IPS DF 6.9 (cell line): ENCODE results near the gene BBS5.
"Not testable (repeated sequence)": the region's sequence is repeated elsewhere in the genome, so short reads cannot be mapped to it uniquely, and the experiment has no call there.

Source experiments
- DNase-seq: peaks from one replicate; pipeline ENCODE4 v3.0.0-alpha.2; 2013; ENCODE audit warnings: low read depth, low spot score
- H3K27ac ChIP-seq: one replicate; pipeline ENCODE4 v1.5.1; 2013; ENCODE audit warnings: low read length, control low read depth
- H3K27me3 ChIP-seq: 2 replicates; pipeline ENCODE4 v1.6.1; 2013; ENCODE audit warnings: mild to moderate bottlenecking, low read length; ENCODE audit not compliant: control insufficient read depth, insufficient read depth
- H3K36me3 ChIP-seq: 2 replicates; pipeline ENCODE4 v1.6.1; 2013; ENCODE audit warnings: low read length; ENCODE audit not compliant: control insufficient read depth, insufficient read depth
- H3K4me1 ChIP-seq: 2 replicates; pipeline ENCODE4 v1.6.1; 2013; ENCODE audit warnings: low read length; ENCODE audit not compliant: control insufficient read depth, insufficient read depth
- H3K4me3 ChIP-seq: 2 replicates; pipeline ENCODE4 v1.5.1; 2013; ENCODE audit warnings: mild to moderate bottlenecking, low read length
- H3K9me3 ChIP-seq: 2 replicates; pipeline ENCODE4 v1.6.1; 2013; ENCODE audit warnings: low read length, inconsistent platforms; ENCODE audit not compliant: control insufficient read depth, insufficient read depth
- WGBS: extraction: QIAGEN DNeasy Blood & Tissue Kit; methylation state at CpG from one replicate; pipeline ENCODE4 v1.1.7; 2013; ENCODE audit warnings: mixed read lengths, missing lambda C conversion rate; ENCODE audit not compliant: insufficient read length, insufficient coverage; 5-methylcytosine and 5-hydroxymethylcytosine counted together

BBS5 gene

GRCh38 chr2:169539460-169539859 is 60.2 kb downstream of the BBS5 start:
- not testable (repeated sequence) for H3K27me3 ChIP-seq, H3K36me3 ChIP-seq, H3K4me1 ChIP-seq, H3K27ac ChIP-seq, DNase-seq, H3K4me3 ChIP-seq, H3K9me3 ChIP-seq
- no CpG with 5 or more reads among the region's 2 CpGs for WGBS

GRCh38 chr2:169540146-169540545 is 60.9 kb downstream of the BBS5 start:
- H3K9me3 ChIP-seq: no peaks in the 10 kb centered on the region
- no peak for DNase-seq
- no peak overlapping the region for H3K27ac ChIP-seq
- H3K27me3 ChIP-seq: no peaks in the 10 kb centered on the region
- H3K4me1 ChIP-seq: no peaks in the 10 kb centered on the region
- H3K4me3 ChIP-seq: no peak overlapping the region
- H3K36me3 ChIP-seq: no peaks in the 10 kb centered on the region
- WGBS: no CpG with 5 or more reads among the region's 2 CpGs

GRCh38 chr2:169542433-169542832 is 63.1 kb downstream of the BBS5 start:
- Histone ChIP-seq H3K27ac (no peak overlapping the region), H3K4me1 (no peaks in the 10 kb centered on the region), H3K36me3 (no peaks in the 10 kb centered on the region; the same call in 1 of the 2 replicates), H3K27me3 (no peaks in the 10 kb centered on the region), H3K4me3 (no peak overlapping the region), H3K9me3 (no peaks in the 10 kb centered on the region)
- DNase-seq: no peak
- no CpG with 5 or more reads among the region's 3 CpGs for WGBS

GRCh38 chr2:169546756-169547155 is 67.5 kb downstream of the BBS5 start:
- no peaks in the 10 kb centered on the region for H3K4me1 ChIP-seq
- no peaks in the 10 kb centered on the region; the same call in 1 of the 2 replicates for H3K36me3 ChIP-seq
- no peak overlapping the region for H3K4me3 ChIP-seq
- DNase-seq: no peak
- no peaks in the 10 kb centered on the region for H3K9me3 ChIP-seq
- H3K27me3 ChIP-seq: no peaks in the 10 kb centered on the region
- no peak overlapping the region for H3K27ac ChIP-seq
- no CpG with 5 or more reads among the region's 2 CpGs for WGBS
